Glomerular visceral epithelial cell (primary cell): ENCODE measurements around the gene ITGB1.
"Not testable (repeated sequence)": the region's sequence is repeated elsewhere in the genome, so short reads cannot be mapped to it uniquely, and the experiment has no call there.

Experiments used
- DNase-seq: peaks from one replicate; pipeline ENCODE4 v3.0.0-alpha.2; 2016; ENCODE audit errors: extremely low spot score

ITGB1 gene

GRCh38 chr10:32958085-32959005 is at the start of gene ITGB1:
ITGB1 (minus strand) TSS chr10:32958230; CDS start chr10:32935558, 22,672 bp downstream.
- DNase-seq, result peak; percentile 98

GRCh38 chr10:33006342-33006887 is 48.4 kb upstream of the ITGB1 start:
- no peak for DNase-seq

- peak; percentile 93 for DNase-seq
Observed at GRCh38 chr10:33005322-33006301, 47.6 kb upstream of the ITGB1 start.

GRCh38 chr10:33001908-33002492 is 44.0 kb upstream of the ITGB1 start:
- no peak for DNase-seq

- not testable (repeated sequence) for DNase-seq
Observed at GRCh38 chr10:32998060-32998581, 40.1 kb upstream of the ITGB1 start.

GRCh38 chr10:32995751-32996150 is 37.7 kb upstream of the ITGB1 start:
- no peak for DNase-seq

- DNase-seq, result no peak
Observed at GRCh38 chr10:32995066-32995622, 37.1 kb upstream of the ITGB1 start.

- not testable (repeated sequence) for DNase-seq
Observed at GRCh38 chr10:32994632-32995031, 36.6 kb upstream of the ITGB1 start.

GRCh38 chr10:32992310-32992709 is 34.3 kb upstream of the ITGB1 start:
- not testable (repeated sequence) for DNase-seq

- no peak for DNase-seq
Observed at GRCh38 chr10:32990811-32991210, 32.8 kb upstream of the ITGB1 start.

GRCh38 chr10:32988604-32989003 is 30.6 kb upstream of the ITGB1 start:
- DNase-seq, result no peak

GRCh38 chr10:32987172-32987571 is 29.1 kb upstream of the ITGB1 start:
- DNase-seq, result no peak

GRCh38 chr10:32985775-32986350 is 27.8 kb upstream of the ITGB1 start:
- peak; percentile 54 for DNase-seq

GRCh38 chr10:32985341-32985764 is 27.3 kb upstream of the ITGB1 start:
- no peak for DNase-seq

- DNase-seq, result no peak
Observed at GRCh38 chr10:32984003-32984600, 26.1 kb upstream of the ITGB1 start.

GRCh38 chr10:32982911-32983909 is 25.2 kb upstream of the ITGB1 start:
- peak; percentile 91 for DNase-seq

GRCh38 chr10:32982293-32982709 is 24.3 kb upstream of the ITGB1 start:
- peak; percentile 86 for DNase-seq

GRCh38 chr10:32981760-32982159 is 23.7 kb upstream of the ITGB1 start:
- DNase-seq, result peak; percentile 56
